Osteocyte (in vitro differentiated cells): ENCODE data around the gene ATF6B. TPM values are rescaled to one million over a fixed set of nuclear protein-coding genes. Genes with fewer than 3 reads are reported as not detected.

Experiments used
- DNase-seq: peaks from one replicate; pipeline ENCODE4 v3.0.0; 2021; ENCODE audit warnings: mixed read lengths; ENCODE audit not compliant: unreplicated experiment; ENCODE audit errors: extremely low spot score
- H3K27ac Mint-ChIP-seq: one replicate; pipeline ENCODE4 v1.8.0; 2021; ENCODE audit warnings: mild to moderate bottlenecking, mixed read lengths; ENCODE audit not compliant: unreplicated experiment
- H3K27me3 Mint-ChIP-seq: one replicate; pipeline ENCODE4 v1.8.0; 2021; ENCODE audit warnings: mixed read lengths; ENCODE audit not compliant: unreplicated experiment
- H3K36me3 Mint-ChIP-seq: one replicate; pipeline ENCODE4 v1.8.0; 2021; ENCODE audit warnings: mixed read lengths; ENCODE audit not compliant: unreplicated experiment
- H3K4me1 Mint-ChIP-seq: one replicate; pipeline ENCODE4 v1.8.0; 2021; ENCODE audit warnings: mixed read lengths; ENCODE audit not compliant: unreplicated experiment
- H3K4me3 Mint-ChIP-seq: one replicate; pipeline ENCODE4 v1.8.0; 2021; ENCODE audit warnings: mild to moderate bottlenecking, moderate library complexity, mixed read lengths; ENCODE audit not compliant: unreplicated experiment
- H3K9me3 Mint-ChIP-seq: one replicate; pipeline ENCODE4 v1.8.0; 2021; ENCODE audit warnings: mixed read lengths; ENCODE audit not compliant: unreplicated experiment
- CTCF ChIP-seq: fragments of 200-600 bp; sonication (generic); IDR thresholded peaks from 2 replicates; pipeline ENCODE4 v1.5.0; 2021; ENCODE audit warnings: antibody characterized with exemption, mild to moderate bottlenecking, moderate library complexity
- total RNA-seq: library from RNA; stranded (reverse); gene quantifications from 2 replicates; pipeline ENCODE4 v1.2.1, GENCODE V29; 2021

Gene ATF6B
- total RNA-seq, 1 donor from 2014 or later, result 109 TPM

GRCh38 chr6:32113386-32114352, 14.4 kb downstream of the ATF6B start:
- Mint-ChIP-seq H3K4me3 (no peak overlapping the region), H3K9me3 (no peaks in the 10 kb centered on the region), H3K36me3 (peaks cover 9% of the 10 kb centered on the region), H3K27ac (peak overlapping the region; percentile 98), H3K27me3 (no peaks in the 10 kb centered on the region), H3K4me1 (peaks cover 55% of the 10 kb centered on the region)
- peak; percentile 92 for DNase-seq
- TF ChIP-seq CTCF, result peak; percentile 58

- Mint-ChIP-seq H3K27ac (peak overlapping the region; percentile 70), H3K4me3 (no peak overlapping the region), H3K36me3 (peaks cover 9% of the 10 kb centered on the region), H3K4me1 (peaks cover 67% of the 10 kb centered on the region), H3K9me3 (no peaks in the 10 kb centered on the region), H3K27me3 (no peaks in the 10 kb centered on the region)
- no peak for DNase-seq
- no peak for TF ChIP-seq CTCF
Observed at GRCh38 chr6:32112431-32112980, 15.5 kb downstream of the ATF6B start.

- Mint-ChIP-seq H3K9me3 (no peaks in the 10 kb centered on the region), H3K36me3 (peaks cover 8% of the 10 kb centered on the region), H3K27ac (peak overlapping the region; percentile 70), H3K4me3 (no peak overlapping the region), H3K27me3 (no peaks in the 10 kb centered on the region), H3K4me1 (peaks cover 75% of the 10 kb centered on the region)
- DNase-seq, result no peak
- no peak for TF ChIP-seq CTCF
Observed at GRCh38 chr6:32111424-32112066, 16.5 kb downstream of the ATF6B start.

- Mint-ChIP-seq H3K4me3 (no peak overlapping the region), H3K27me3 (no peaks in the 10 kb centered on the region)
Observed at GRCh38 chr6:32110632-32111031, 17.4 kb downstream of the ATF6B start.

More at GRCh38 chr6:32110632-32111031, 17.4 kb downstream of the ATF6B start:
- Mint-ChIP-seq H3K27ac (peak overlapping the region; percentile 10), H3K9me3 (no peaks in the 10 kb centered on the region), H3K4me1 (peaks cover 69% of the 10 kb centered on the region), H3K36me3 (peaks cover 6% of the 10 kb centered on the region)
- no peak for TF ChIP-seq CTCF
- DNase-seq, result no peak
